H1 (cell line): ENCODE results near the gene SLC15A4. TPM values are rescaled to one million over a fixed set of nuclear protein-coding genes. Genes with fewer than 3 reads are reported as not detected.
"Not testable (repeated sequence)": the region's sequence is repeated elsewhere in the genome, so short reads cannot be mapped to it uniquely, and the experiment has no call there.

ENCODE experiments used
- CTCF ChIA-PET: fragments of 300-600 bp; sonication (Branson Sonifier 250); formaldehyde crosslinking; loops from one replicate; lab custom pipeline; 2021; ENCODE audit not compliant: partially characterized antibody; lab: Charles Lee
- POLR2A ChIA-PET: fragments of 300-600 bp; sonication (Branson Sonifier 250); formaldehyde crosslinking; loops from one replicate; lab custom pipeline; 2021; ENCODE audit warnings: inconsistent platforms; ENCODE audit not compliant: partially characterized antibody; lab: Charles Lee
- DNase-seq, 2 experiments: peaks; one replicate each; pipeline versions ENCODE4 v3.0.0 to v3.0.0-alpha.2; 2010 to 2022; ENCODE audit warnings: low spot score in 2 of 2, low read depth in 1 of 2, mixed read lengths in 1 of 2
- FAIRE-seq: peaks from 2 replicates; lab custom pipeline; 2011; peaks lifted over from hg19 to GRCh38; lab: Jason Lieb, UNC
- H2AFZ ChIP-seq: 2 replicates; pipeline ENCODE4 v1.8.1; 2012; ENCODE audit warnings: low read length, inconsistent platforms
- H2AK5ac ChIP-seq: 2 replicates; pipeline ENCODE4 v1.6.1; 2013; ENCODE audit warnings: low read depth, low read length
- H2BK120ac ChIP-seq: replicated peaks from 2 replicates; pipeline ENCODE3; 2013; ENCODE audit warnings: low read depth, low read length, inconsistent platforms
- H2BK12ac ChIP-seq: 2 replicates; pipeline ENCODE4 v1.6.1; 2013; ENCODE audit warnings: low read depth, low read length
- H2BK15ac ChIP-seq: 2 replicates; pipeline ENCODE4 v1.6.1; 2013; ENCODE audit warnings: low read length
- H2BK20ac ChIP-seq: 2 replicates; pipeline ENCODE4 v1.6.1; 2013; ENCODE audit warnings: low read length
- H2BK5ac ChIP-seq: 2 replicates; pipeline ENCODE4 v1.6.1; 2013; ENCODE audit warnings: low read depth, low read length
- H3K14ac ChIP-seq: 2 replicates; pipeline ENCODE4 v1.6.1; 2013; ENCODE audit warnings: inconsistent platforms; ENCODE audit not compliant: insufficient read length
- H3K18ac ChIP-seq: 2 replicates; pipeline ENCODE4 v1.6.1; 2013; ENCODE audit warnings: low read length; ENCODE audit errors: extremely low read depth
- H3K23ac ChIP-seq: 2 replicates; pipeline ENCODE4 v1.6.1; 2013; ENCODE audit warnings: inconsistent platforms; ENCODE audit not compliant: insufficient read length
- H3K23me2 ChIP-seq: 2 replicates; pipeline ENCODE4 v1.6.1; 2013; ENCODE audit warnings: low read depth, low read length
- H3K27ac ChIP-seq: 2 replicates; pipeline ENCODE4 v1.6.1; 2011; ENCODE audit warnings: low read depth, low read length, inconsistent platforms
- H3K27me3 ChIP-seq, 4 experiments: replicated peaks in 1 of 4; 1 replicate in 1 of 4; 2 replicates in 3 of 4; pipeline versions ENCODE4 v1.6.1 to v1.8.1; 2011 to 2013; ENCODE audit warnings: low read length in 3 of 4, mild to moderate bottlenecking in 3 of 4, inconsistent platforms in 2 of 4, mixed read lengths in 2 of 4, moderate library complexity in 1 of 4; ENCODE audit not compliant: control insufficient read depth in 3 of 4, insufficient read depth in 3 of 4; ENCODE audit errors: extremely low read depth in 1 of 4
- H3K36me3 ChIP-seq, 4 experiments: 2 replicates each; pipeline versions ENCODE4 v1.6.1 to v1.8.1; 2011 to 2013; ENCODE audit warnings: mild to moderate bottlenecking in 4 of 4, low read length in 3 of 4, moderate library complexity in 2 of 4, control low read depth in 1 of 4, inconsistent platforms in 1 of 4; ENCODE audit not compliant: insufficient read depth in 4 of 4, control insufficient read depth in 2 of 4
- H3K4ac ChIP-seq: replicated peaks from 2 replicates; pipeline ENCODE3; 2013; ENCODE audit warnings: low read length, low read depth, mixed read lengths, inconsistent platforms; ENCODE audit not compliant: insufficient read length
- H3K4me1 ChIP-seq, 4 experiments: replicated peaks in 1 of 4; 1 replicate in 1 of 4; 2 replicates in 3 of 4; pipeline versions ENCODE4 v1.6.1 to v1.8.1; 2011 to 2013; ENCODE audit warnings: low read length in 3 of 4, inconsistent platforms in 2 of 4, mixed read lengths in 1 of 4; ENCODE audit not compliant: insufficient read depth in 4 of 4, control insufficient read depth in 3 of 4
- H3K4me2 ChIP-seq, 2 experiments: 2 replicates each; pipeline versions ENCODE4 v1.6.1 to v1.8.1; 2011 to 2013; ENCODE audit warnings: low read depth in 2 of 2, low read length in 2 of 2, control low read depth in 1 of 2, inconsistent platforms in 1 of 2, mild to moderate bottlenecking in 1 of 2; ENCODE audit not compliant: insufficient read depth in 1 of 2
- H3K4me3 ChIP-seq, 4 experiments: fragments of 200-600, 300-600 bp in 1 of 4; sonication (generic), shearing (Covaris generic), sonication (Bioruptor Twin) in 1 of 4; 2 replicates each; pipeline versions ENCODE4 v1.5.1 to v1.8.1; 2011 to 2016; ENCODE audit warnings: low read length in 4 of 4, low read depth in 3 of 4, control low read depth in 2 of 4, inconsistent platforms in 2 of 4, mild to moderate bottlenecking in 2 of 4, mixed read lengths in 1 of 4, moderate library complexity in 1 of 4; ENCODE audit not compliant: insufficient read depth in 2 of 4; ENCODE audit errors: extremely low read depth in 1 of 4
- H3K56ac ChIP-seq: replicated peaks from 2 replicates; pipeline ENCODE3; 2013; ENCODE audit warnings: low read depth, mild to moderate bottlenecking, mixed read lengths, low read length, inconsistent platforms; ENCODE audit not compliant: insufficient read length
- H3K79me1 ChIP-seq: 2 replicates; pipeline ENCODE4 v1.6.1; 2013; ENCODE audit warnings: low read depth, low read length, control low read depth
- H3K79me2 ChIP-seq, 2 experiments: 2 replicates each; pipeline versions ENCODE4 v1.6.1 to v1.8.1; 2012 to 2013; ENCODE audit warnings: low read length in 2 of 2, mild to moderate bottlenecking in 2 of 2, inconsistent platforms in 1 of 2; ENCODE audit not compliant: insufficient read depth in 2 of 2, control insufficient read depth in 1 of 2
- H3K9ac ChIP-seq, 4 experiments: replicated peaks in 1 of 4; 1 replicate in 1 of 4; 2 replicates in 3 of 4; pipeline versions ENCODE4 v1.6.1 to v1.8.1; 2011 to 2013; ENCODE audit warnings: low read depth in 3 of 4, low read length in 3 of 4, control low read depth in 2 of 4, mild to moderate bottlenecking in 2 of 4, moderate library complexity in 2 of 4, inconsistent platforms in 1 of 4; ENCODE audit errors: extremely low read depth in 1 of 4
- H3K9me3 ChIP-seq, 2 experiments: 2 replicates each; pipeline versions ENCODE4 v1.6.1 to v1.8.1; 2012 to 2013; ENCODE audit warnings: mild to moderate bottlenecking in 2 of 2, moderate library complexity in 2 of 2, control low read depth in 1 of 2, inconsistent platforms in 1 of 2, low read depth in 1 of 2, low read length in 1 of 2, mixed read lengths in 1 of 2; ENCODE audit not compliant: insufficient read depth in 2 of 2
- H4K20me1 ChIP-seq, 2 experiments: replicated peaks in 1 of 2; 2 replicates each; pipeline versions ENCODE3 to v1.8.1; 2011 to 2013; ENCODE audit warnings: inconsistent platforms in 2 of 2, low read length in 2 of 2, mild to moderate bottlenecking in 1 of 2; ENCODE audit not compliant: insufficient read depth in 2 of 2, control insufficient read depth in 1 of 2
- H4K5ac ChIP-seq: 2 replicates; pipeline ENCODE4 v1.6.1; 2013; ENCODE audit warnings: low read length, low read depth, mixed read lengths, inconsistent platforms; ENCODE audit not compliant: insufficient read length
- H4K8ac ChIP-seq: 2 replicates; pipeline ENCODE4 v1.8.0; 2013; ENCODE audit warnings: mild to moderate bottlenecking, moderate library complexity, low read length, inconsistent platforms; ENCODE audit not compliant: insufficient read depth; ENCODE audit errors: extremely low read depth
- H4K91ac ChIP-seq: replicated peaks from 2 replicates; pipeline ENCODE3; 2013; ENCODE audit warnings: low read length, mixed read lengths, inconsistent platforms; ENCODE audit not compliant: insufficient read length
- NANOG ChIP-seq: IDR thresholded peaks from 2 replicates; pipeline ENCODE4 v1.6.1; 2011; ENCODE audit warnings: low read length, low read depth, mild to moderate bottlenecking, inconsistent platforms; ENCODE audit not compliant: insufficient read depth, poor library complexity, severe bottlenecking
- RBBP5 ChIP-seq: IDR thresholded peaks from 2 replicates; pipeline ENCODE4 v1.7.1; 2012; ENCODE audit warnings: low read depth, mild to moderate bottlenecking, inconsistent platforms, low read length, moderate library complexity, borderline replicate concordance
- WGBS, 2 experiments: shearing (Covaris generic) in 1 of 2; methylation state at CpG; one replicate each; pipeline versions ENCODE4 v1.1.6 to v1.1.7; 2013 to 2015; ENCODE audit warnings: low lambda C conversion rate in 2 of 2, mixed read lengths in 2 of 2, inconsistent platforms in 1 of 2, low coverage in 1 of 2, missing lambda C conversion rate in 1 of 2; ENCODE audit not compliant: insufficient replicate concordance in 2 of 2, insufficient coverage in 1 of 2, insufficient read length in 1 of 2; ENCODE audit errors: extremely low coverage in 1 of 2, missing lambda C conversion rate in 1 of 2; 5-methylcytosine and 5-hydroxymethylcytosine counted together
- polyA plus RNA-seq, 7 experiments: library from polyadenylated mRNA; depleted of rRNA in 3 of 7; stranded (reverse) in 5 of 7; unstranded in 2 of 7; fragments of >200 nt in 5 of 7; fragments of 200-250 nt in 2 of 7; gene quantifications; 1 replicate in 5 of 7; 2 replicates in 1 of 7; 4 replicates in 1 of 7; pipeline versions ENCODE4 v1.2.1 to v1.2.3, GENCODE V29; 2011 to 2013; ENCODE audit warnings: missing spikeins in 2 of 7, mixed read lengths in 2 of 7
- total RNA-seq: library from RNA; stranded (reverse); fragmentation: NEBNext Ultra II Directional; extraction: Animal tissue kit (Norgen Biotek cat#: 25700); gene quantifications from 2 replicates; pipeline ENCODE4 v1.2.1, GENCODE V29; 2021

SLC15A4 gene
- total and polyA plus RNA-seq, 2 of the 8 experiments (the other 6 are each of a cell fraction or from before 2014, with no cell fraction given) = 22.7 to 26.6 TPM

DNA sequence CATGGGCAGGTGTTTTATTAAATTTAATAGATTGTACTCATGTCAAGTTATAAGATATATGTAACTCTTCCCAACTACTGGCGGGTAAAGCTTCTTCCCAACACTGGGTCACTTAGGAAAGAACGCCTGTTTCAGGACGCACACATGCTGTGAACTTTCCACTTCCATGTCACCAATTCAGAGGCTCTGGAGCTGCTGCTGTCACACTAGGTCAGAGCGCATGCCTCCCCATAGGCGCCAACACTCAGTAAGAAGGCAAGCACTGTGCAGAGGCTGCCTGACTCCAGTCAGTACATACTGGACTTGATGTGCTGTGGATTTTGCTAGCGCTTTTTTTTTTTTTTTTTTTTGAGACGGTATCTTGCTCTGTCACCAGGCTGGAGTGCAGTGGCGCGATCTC, 17.2 kb downstream of the SLC15A4 start (continued):
- no peak for TF ChIP-seq RBBP5
- no peak for TF ChIP-seq NANOG

DNA sequence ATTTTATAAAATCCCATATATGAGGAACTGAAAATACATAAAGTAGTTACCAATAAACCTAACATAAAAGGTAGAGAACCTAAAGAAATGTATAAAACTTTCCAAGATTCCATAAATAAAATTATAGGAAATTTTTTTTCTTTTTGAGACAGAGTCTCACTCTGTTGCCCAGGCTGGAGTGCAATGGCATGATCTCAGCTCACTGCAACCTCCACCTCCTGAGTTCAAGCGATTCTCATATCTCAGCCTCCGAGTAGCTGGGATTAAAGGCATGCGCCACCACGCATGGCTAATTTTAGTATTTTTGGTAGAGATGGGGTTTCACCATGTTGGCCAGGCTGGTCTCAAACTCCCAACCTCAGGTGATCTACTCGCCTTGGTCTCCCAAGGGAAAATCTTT, 18.4 kb downstream of the SLC15A4 start:
- not testable (repeated sequence) for H3K4ac ChIP-seq, H3K14ac ChIP-seq, DNase-seq, H3K23me2 ChIP-seq, H3K4me2 ChIP-seq, H3K79me1 ChIP-seq, FAIRE-seq, H3K56ac ChIP-seq, H2AK5ac ChIP-seq, H4K91ac ChIP-seq, H3K27ac ChIP-seq, H4K5ac ChIP-seq, H3K27me3 ChIP-seq, H3K23ac ChIP-seq, H2BK15ac ChIP-seq, H2BK120ac ChIP-seq, H3K9me3 ChIP-seq, H3K4me3 ChIP-seq, H3K4me1 ChIP-seq, H2AFZ ChIP-seq, H2BK12ac ChIP-seq, H2BK20ac ChIP-seq, H3K18ac ChIP-seq, H4K8ac ChIP-seq, H2BK5ac ChIP-seq, H3K9ac ChIP-seq
- peaks cover 13 to 33% of the 10 kb centered on the region in 2 experiments for H4K20me1 ChIP-seq
- H3K79me2 ChIP-seq = peaks cover 0 to 46% of the 10 kb centered on the region in 2 experiments; a peak in 2 of 4 replicates
- H3K36me3 ChIP-seq = peaks cover 6 to 44% (median 17%) of the 10 kb centered on the region in 4 experiments; a peak in 7 of 8 replicates
- CTCF ChIA-PET = interaction anchor here (0.6 kb wide), 1 partner anchor 1221 kb away, joined by 3 read pairs; no protein-coding TSS in a partner anchor
- POLR2A ChIA-PET = interaction anchor here (1.1 to 1.2 kb wide), 2 partner anchors 9 to 16 kb away, joined by 3 read pairs; no protein-coding TSS in a partner anchor
- WGBS, 2 experiments = 97% methylated on average over 5 of the region's 5 CpGs; no CpG with 5 or more reads in 1 of the 2 experiments
